Measurements from ENCODE around the gene GMEB1. TPM values are rescaled to one million over a fixed set of nuclear protein-coding genes. Genes with fewer than 3 reads are reported as not detected.

GMEB1 gene
- total RNA-seq = 6.4 and 9.5 TPM in 2 replicates

GRCh38 chr1:28668191-28668955, at the start of gene GMEB1:
GMEB1 (plus strand) TSS chr1:28668784; CDS start chr1:28683613, 14,829 bp downstream.

GRCh38 chr1:28642847-28643635, 25.5 kb upstream of the GMEB1 start, which contains the start of gene TAF12:
TAF12 (minus strand) TSS chr1:28643067; CDS start chr1:28622081, 20,986 bp downstream.

GRCh38 chr1:28648474-28649198, 19.9 kb upstream of the GMEB1 start, which contains the start of gene RNU11:
RNU11 (plus strand) TSS chr1:28648600.

GRCh38 chr1:28736450-28737306, 68.1 kb downstream of the GMEB1 start, which contains the start of gene YTHDF2:
YTHDF2 (plus strand) TSS chr1:28736940; CDS start chr1:28737121, 181 bp downstream.

Other genes with a start within 250 kb of the GMEB1 start
- gene RCC1, start 162.7 kb upstream of the GMEB1 start, total RNA-seq = 56.9 and 70.2 TPM in 2 replicates
- 16.4 TPM in 2 replicates for gene TRNAU1AP, start 115.7 kb upstream of the GMEB1 start, total RNA-seq
- 0.07 and 0.51 TPM in 2 replicates for gene RAB42, start 76.5 kb upstream of the GMEB1 start, total RNA-seq
- gene TAF12, start 25.7 kb upstream of the GMEB1 start, total RNA-seq = 20.0 and 21.4 TPM in 2 replicates
- not detected in 2 replicates for gene RNU11, start 20.2 kb upstream of the GMEB1 start, total RNA-seq
- gene YTHDF2, start 68.2 kb downstream of the GMEB1 start, total RNA-seq = 41.4 and 60.4 TPM in 2 replicates
- gene OPRD1, start 143.4 kb downstream of the GMEB1 start, total RNA-seq = not detected in 2 replicates
- 26.1 and 26.5 TPM in 2 replicates for gene EPB41, start 245.8 kb downstream of the GMEB1 start, total RNA-seq